HG03565 (cell line): ENCODE measurements around the gene MAVS.
"Not testable (repeated sequence)": the region's sequence is repeated elsewhere in the genome, so short reads cannot be mapped to it uniquely, and the experiment has no call there.

Source experiments
- ATAC-seq: cut with Tn5 transposase; IDR thresholded peaks from one replicate; pipeline ENCODE4 v1.9.1; 2021; ENCODE audit warnings: mild to moderate bottlenecking, moderate library complexity; ENCODE audit not compliant: unreplicated experiment

The MAVS gene

DNA sequence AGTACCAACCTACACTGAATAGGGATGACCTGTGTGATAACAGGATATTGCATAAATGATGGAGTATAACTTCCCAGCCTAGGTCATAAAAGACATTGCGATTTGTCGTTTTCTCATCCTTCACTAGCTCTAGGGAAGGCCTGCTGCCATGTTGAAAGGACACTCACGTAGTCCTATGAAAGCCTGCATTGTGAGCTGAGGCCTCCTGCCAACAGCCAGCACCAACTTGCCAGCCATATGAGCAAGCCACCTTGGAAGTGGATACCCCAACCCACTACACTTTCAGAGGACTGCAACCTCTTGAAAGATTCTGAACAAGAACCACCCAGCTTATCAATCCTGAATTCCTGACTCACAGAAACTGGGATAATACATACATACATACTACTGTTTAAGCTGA lies 39.1 kb downstream of the MAVS start:
- ATAC-seq = no peak

DNA sequence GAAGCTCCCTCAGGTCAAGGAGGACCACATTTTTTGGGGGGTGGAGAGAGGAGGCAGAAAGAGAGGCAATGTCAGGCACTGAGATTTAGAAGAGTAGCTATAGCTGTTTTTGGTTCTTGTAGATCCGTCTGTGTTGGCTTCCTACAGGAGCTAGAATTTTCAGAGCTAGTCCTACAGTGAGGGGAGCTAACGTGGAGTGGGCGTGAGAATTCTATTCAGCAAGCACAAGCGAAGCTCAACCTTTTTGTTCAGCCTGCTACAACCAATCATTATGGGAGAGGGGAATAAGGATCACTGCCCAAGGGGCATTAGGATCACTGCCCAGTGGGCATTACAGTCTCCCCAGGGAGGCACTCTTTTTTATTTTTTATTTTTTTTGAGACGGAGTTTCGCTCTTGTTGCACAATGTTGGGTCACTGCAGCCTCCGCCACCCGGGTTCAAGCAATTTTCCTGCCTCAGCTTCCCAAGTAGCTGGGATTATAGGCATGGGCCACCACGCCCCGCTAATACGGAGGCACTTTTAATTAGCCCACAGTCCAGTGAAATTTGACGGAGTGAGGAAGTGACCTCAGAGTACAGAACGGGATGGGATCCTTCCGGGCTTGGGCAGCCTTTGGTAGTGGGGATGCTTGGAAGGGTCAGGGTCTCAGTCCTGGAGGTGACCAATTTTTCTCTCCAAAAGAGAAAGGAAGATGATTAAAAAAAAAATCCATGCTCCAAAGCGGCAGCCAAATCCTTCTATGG lies 41.4 kb downstream of the MAVS start:
- ATAC-seq = no peak

DNA sequence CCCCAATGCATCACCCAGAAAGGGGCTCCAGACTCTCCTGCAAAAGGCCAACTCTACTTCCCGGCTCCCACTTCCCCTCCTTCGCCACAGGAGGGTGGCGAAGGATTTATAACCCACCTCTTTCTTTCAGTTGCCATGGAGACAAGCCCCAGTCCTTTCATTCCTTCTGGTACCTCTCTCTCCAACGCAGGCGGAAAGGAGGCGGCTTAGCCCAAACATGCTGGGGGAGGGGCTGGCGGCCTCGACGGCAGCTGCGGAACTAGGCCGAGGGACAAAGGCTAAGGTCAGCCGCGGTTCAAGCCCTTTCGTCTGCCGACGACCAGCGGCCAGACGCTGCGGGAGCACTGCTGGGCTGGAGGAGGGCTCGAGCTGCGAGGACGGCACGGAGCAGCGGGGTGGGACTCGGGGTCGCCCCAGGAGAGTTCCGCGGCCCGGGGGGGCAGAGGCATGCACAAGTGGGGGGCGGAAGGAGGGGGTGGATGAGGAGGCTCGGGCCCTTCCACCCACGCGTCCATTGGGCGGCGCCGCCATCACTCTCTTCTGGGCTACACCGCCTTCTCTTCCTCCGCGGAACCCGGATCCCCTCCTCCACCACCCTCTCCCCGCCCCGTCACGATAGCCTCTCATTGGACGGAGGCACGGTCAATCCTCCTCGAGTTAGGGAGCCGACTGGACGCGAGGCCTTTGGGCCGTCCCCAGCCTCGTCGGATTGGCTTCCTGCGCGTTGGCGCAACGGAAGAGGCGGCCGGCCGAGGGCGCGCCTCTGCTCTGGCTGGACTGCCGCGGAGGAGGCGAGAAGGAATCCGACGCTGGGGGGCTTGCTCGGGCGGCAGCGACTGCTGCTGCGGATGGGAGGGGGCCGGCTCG lies 42.2 kb downstream of the MAVS start, which contains the start of gene PANK2:
Gene PANK2 (plus strand): TSS at position 766 of the 867 bp plus-strand sequence.
- ATAC-seq = peak; percentile 88

DNA sequence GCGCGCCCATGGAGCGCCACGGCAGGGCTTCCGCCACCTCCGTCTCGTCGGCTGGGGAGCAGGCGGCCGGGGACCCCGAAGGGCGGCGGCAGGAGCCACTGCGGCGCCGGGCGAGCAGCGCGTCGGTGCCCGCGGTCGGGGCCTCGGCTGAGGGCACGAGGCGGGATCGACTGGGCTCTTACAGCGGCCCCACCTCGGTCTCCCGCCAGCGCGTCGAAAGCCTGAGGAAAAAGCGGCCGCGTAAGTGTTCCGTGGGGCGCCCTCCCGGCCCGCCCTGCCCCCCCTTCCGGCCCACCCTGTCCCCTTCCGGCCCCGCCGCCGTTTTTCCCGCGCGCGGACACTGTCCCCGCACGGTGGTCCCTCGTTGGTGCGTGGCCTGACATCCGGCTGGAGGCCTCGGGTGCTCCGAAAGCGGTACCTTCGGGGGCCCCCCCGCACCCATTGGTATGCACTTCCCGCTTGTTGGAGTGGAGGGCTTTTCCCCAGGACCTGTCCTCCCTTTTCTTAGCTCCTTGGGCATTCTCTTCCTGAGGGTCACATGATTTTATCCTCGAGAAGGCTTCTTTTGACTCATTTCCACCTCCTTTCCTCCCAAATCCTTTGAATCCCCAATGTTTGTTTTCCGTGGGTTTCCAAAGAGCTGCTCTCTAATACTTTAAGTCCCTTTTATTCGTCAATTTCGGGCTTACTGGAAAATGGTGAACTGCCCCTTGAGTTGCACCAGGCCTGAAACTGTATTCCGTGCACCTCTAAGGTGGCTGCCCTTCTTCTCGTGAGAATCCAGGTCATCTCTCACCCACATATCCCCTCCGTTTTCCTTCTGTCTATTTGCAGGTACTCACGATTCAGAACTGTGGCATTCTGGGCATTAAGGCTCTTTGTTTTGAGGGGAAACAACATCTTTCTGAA lies 43.1 kb downstream of the MAVS start:
- ATAC-seq = no peak

DNA sequence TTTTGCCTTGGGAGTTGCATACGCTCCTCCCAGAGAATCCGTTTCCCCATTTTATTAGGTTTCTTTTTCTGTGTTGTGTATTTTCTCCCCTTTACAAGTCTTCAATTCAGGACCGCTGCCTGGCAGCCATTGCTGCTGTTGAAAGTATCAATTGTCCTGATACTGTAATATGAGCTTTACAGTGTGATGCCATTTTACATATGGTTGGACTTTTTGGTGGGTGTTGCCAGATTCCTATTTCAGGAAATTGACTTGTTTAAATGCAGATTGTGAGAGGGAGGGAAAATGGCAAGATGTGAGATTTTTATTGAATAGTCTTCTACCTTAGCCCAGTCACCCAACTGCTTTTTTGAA lies 43.7 kb downstream of the MAVS start:
- no peak for ATAC-seq

DNA sequence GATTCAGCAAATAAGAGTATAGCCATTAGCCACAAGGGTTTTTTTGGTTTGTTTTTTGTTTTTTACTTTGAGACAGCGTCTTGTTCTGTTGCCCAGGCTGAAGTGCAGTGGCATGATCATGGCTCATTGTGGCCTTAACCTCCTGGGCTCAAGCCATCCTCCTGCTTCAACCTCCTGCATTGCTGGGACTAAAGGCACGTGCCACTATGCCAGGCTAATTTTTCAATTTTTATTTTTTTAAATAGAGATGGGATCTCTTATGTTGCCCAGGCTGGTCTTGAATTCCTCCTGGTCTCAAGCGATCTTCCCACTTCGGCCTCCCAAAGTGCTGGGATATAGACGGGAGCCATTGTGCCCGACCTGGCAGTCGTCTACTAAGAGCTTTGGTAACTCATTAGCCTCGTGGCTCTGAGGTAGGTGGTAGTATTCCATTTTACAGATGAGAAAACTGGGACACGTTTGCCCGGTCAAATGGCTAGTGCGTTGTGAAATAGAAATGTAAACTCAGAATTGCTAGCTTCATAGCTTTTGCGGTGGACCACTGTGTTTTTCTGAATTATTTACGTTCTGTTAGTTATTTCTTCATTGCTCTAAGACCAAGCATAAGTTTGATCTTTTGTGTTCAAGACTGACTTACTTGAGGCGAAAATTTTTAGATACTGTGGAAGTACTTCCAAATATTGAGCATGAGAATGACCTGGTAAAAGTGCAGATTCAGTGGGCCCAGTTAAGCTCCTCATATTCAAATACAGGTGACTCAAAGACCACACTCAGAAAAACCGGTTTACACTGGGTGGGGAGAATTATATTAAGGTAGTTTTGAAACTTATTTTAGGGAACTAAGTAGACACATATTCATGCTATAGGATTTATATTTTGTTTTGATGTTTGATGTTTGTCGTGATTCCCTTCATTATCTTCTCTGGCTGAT lies 44.6 kb downstream of the MAVS start:
- ATAC-seq = no peak

DNA sequence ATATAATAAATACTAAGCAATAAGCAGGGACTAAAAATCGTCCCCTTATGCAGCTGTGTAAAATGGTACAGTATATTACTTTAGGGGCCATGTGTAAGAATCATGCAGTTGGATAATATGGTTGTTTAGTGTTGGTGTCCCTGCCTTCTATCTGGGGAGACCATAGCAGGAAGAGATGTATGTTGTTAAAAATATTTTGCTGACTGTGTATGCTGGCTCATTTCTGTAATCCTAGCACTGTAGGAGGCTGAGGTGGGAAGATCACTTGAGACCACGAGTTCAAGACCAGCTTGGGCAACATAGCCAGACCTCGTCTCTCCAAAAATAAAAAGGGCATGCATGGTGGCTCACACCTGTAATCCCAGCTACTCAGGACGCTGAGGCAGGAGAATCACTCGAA lies 48.2 kb downstream of the MAVS start:
- ATAC-seq = no peak

DNA sequence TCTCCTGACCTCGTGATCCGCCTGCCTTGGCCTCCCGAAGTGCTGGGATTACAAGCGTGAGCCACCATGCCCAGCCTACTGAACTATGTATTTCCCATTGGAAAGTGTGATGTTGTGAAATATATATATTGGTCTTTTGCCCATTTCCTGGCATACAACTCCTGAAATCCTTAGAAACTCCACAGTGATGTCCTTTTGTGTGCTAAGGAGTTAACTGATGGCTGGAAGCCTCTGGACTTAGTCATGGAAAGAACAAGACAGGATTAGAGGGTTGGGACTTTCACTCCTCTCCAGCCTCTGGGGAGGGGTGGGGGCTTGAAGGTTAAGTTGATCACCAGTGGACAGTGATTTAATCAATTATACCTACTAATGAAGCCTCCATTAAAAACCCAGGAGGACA lies 49.7 kb downstream of the MAVS start:
- ATAC-seq = no peak

DNA sequence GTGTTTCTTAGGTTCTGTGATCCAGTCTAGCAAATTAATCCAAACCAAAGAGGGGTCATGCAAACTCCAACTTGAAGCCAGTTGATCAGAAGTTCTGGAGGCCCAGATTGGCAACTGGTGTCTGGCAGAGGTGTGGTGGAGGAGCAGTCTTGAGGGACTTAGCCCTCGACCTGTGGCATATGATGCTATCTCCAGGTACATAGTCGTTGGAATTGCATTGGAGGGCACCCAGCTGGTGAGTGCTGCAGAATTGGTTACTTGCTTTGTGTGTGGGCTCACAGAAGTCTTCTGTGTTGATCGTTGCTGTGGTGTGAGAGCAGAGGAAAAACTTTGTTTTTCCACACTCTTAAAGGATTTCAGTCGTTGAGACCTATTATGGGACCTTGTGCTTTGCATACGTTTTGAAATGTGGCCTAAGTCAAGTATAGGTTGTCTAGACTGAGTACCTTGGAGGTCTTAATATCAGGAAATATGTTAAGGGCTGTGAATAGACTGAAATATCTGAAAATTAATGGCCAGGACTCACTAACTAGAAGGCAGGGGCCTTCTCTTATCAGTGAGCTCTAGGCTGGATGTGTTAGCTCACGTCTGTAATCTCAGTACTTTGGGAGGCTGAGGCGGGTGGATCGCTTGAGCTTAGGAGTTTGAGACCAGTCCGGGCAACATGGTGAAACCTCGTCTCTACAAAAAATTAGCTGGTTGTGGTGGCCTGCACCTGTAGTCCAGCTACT lies 50.4 kb downstream of the MAVS start:
- no peak for ATAC-seq

DNA sequence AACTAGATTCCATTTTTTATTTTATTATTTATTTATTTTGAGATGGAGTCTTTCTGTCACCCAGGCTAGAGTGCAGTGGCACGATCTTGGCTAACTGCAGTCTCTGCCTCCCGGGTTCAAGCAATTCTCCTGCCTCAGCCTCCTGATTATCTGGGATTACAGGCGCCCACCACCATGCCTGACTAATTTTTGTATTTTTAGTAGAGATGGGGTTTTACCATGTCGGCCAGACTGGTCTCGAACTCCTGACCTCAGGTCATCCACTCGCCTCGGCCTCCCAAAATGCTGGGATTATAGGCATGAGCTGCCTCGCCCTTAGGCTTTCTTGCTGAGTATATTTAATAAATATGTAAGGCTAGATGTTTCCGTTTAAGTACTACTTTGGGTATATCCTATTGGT lies 51.5 kb downstream of the MAVS start:
- not testable (repeated sequence) for ATAC-seq

DNA sequence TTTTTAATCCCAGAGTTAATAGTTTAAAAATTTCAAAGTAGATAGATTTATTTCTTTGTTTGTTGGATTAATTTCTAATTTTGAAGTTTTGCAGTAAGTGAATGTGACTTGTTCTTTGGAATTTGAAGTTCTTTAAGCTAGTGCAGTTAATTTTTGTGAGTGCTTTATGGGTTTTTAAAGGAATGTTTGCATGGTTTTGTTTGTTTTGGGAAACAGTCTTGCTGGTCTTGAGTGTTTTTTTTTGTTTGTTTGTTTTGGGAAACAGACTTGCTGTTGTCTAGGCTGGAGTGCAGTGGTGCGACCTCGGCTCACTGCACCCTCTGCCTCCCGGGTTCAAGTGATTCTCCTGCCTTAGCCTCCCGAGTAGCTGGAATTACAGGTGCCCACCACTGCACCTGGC lies 52.0 kb downstream of the MAVS start:
- ATAC-seq = no peak

DNA sequence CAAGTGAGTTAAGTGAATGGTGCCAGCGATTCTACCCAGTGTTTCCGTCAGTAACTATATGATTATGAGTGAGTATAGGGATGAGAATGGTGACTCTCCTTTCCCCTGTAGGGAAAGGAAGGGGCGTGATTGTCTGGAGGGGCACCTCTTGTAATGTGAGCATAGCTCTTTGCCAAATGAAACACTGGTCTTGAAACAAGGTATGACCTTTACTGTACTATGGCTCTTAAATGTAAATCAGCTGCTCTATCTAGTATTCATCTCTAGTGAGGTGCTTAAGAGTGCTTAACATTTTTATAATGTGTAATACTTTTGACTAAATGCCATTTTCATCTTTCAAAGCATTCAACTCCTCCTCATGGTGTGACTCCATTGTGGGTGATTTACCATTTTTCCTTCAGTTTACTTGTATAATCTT lies 53.6 kb downstream of the MAVS start:
- ATAC-seq = no peak

DNA sequence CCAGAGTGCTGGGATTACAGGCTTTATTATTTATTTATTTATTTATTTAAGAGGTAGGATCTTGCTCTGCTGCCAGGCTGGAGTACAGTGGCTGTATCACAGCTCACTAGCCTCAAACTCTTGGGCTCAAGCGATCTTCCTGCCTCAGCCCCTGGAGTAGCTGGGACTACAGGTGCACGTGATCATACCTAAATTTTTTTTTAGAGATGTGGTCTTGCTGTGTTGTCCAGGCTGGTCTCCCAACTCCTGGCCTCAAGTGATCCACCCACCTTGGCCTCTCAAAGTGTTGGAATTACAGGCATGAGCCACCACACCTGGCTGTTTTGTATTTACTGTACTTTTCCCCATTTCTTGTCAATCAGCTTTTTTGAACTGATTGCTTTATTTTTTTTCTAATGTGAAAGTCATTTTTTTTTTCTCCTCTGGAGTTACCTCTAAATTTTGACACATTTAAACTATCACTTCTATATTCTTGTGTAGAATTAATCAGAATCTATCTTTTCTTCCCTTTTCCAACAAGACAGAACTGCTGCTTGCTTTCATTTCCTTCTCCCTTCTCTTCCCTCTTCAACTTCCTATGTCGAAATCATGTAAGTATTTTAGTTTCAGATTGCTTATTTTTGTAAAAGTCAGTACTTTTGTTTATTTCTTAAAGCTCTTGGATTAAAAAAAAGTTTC lies 54.5 kb downstream of the MAVS start:
- ATAC-seq = no peak

DNA sequence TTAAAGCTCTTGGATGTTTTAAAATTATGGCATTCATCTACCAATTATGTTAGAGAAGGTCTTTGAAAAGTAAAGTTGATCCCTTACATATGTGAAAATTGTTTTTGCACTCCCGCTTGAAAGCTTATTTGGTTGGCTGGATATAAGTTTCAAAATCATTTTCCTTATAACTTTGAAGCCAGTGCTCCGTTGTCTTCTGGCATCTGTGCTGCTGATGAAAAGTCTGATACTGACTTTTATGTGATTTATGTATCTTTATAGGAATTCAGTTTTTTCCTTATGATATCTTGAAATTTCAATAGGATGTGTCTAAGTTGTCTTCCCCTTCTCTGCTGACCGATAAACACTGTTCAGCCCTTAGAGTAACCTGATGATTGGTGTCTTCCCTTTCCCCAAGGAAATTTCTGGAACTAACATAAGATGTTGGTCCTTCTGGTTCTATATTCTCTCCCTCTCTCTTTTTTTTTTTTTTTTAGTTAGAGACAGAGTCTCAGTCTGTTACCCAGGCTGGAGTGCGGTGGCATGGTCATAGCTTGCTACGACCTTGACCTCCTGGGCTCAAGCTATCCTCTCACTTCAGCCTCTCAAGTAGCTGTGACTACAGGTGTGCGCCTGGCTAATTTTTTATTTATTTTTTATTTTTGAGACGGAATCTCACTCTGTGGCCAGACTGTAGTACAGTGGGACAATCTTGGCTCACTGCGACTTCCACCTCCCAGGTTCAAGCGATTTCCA lies 55.2 kb downstream of the MAVS start:
- no peak for ATAC-seq

DNA sequence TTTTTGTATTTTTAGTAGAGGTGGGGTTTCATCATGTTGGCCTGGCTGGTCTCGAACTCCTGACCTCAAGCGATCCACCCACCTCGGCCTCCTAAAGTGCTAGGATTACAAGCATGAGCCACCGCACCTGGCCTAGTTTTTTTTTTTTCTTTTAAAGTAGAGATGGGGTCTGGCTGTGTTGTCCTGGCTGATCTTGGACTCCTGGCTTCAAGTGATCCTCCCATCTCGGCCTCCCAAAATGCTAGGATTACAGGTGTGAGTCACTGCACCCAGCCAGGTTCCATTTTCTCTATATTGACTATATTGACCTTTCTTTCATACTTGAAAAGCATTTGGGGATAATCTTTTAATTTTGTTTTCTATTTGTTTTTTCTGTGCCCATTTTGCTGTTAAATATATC lies 55.8 kb downstream of the MAVS start:
- no peak for ATAC-seq

DNA sequence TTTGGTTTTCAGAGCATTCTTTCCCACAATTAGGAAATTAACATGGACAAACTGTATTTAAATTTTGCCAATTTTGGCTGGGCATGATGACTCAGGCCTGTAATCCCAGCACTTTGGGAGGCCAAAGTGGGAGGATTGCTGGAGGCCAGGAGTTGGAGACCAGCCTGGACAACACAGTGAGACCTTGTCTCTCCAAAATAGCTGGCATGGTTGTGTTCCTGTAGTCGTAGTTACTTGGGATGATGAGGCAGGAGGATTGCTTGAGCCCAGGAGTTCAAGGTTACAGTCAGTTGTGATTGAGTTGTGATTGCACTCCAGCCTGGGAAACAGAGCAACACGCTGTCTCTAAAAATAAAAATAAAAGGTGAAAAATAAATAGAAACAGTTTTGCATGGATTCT lies 57.6 kb downstream of the MAVS start:
- no peak for ATAC-seq

DNA sequence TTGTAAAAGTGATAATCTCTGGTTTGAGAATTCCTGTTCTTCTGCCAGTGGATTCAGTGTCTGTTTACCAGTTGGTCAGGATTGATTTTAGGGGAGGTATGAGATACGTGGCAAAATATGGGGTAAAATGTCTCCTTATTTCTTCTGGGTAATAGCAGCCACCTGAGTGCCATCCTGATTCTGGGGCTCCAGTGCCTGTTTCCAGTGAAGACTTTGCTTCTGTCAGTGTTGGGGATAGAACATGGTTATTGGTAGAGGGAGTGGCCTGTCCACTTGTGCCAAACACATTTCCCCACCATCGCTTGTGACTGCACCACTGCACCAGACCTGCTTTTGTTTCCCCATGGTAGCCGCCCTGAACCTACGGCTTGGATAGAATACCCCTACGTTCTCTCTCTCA lies 58.2 kb downstream of the MAVS start:
- ATAC-seq = no peak
